Effector memory CD8-positive, alpha-beta T cell (primary cell): ENCODE measurements around the gene SHCBP1.

ENCODE experiments used
- ATAC-seq: fragments of 150-1000 bp; cut with Tn5 transposase; replicated peaks from 2 replicates; pipeline ENCODE4 v1.10.0; 2021; ENCODE audit warnings: mild to moderate bottlenecking, moderate library complexity
- DNase-seq, 3 experiments: peaks; one replicate each; pipeline ENCODE4 v3.0.0; 2021
- H3K27ac Mint-ChIP-seq, 2 donors: one replicate each; pipeline ENCODE4 v1.8.0; 2022; ENCODE audit warnings: mild to moderate bottlenecking in 2 of 2, mixed read lengths in 2 of 2, moderate library complexity in 2 of 2
- H3K27me3 Mint-ChIP-seq, 2 donors: one replicate each; pipeline ENCODE4 v1.8.0; 2022; ENCODE audit warnings: mixed read lengths in 2 of 2
- H3K36me3 Mint-ChIP-seq: one replicate; pipeline ENCODE4 v1.8.0; 2022; ENCODE audit warnings: mild to moderate bottlenecking, moderate library complexity, mixed read lengths; ENCODE audit not compliant: insufficient read depth
- H3K4me1 Mint-ChIP-seq, 2 donors: one replicate each; pipeline ENCODE4 v1.8.0; 2022; ENCODE audit warnings: low read depth in 2 of 2, mixed read lengths in 2 of 2
- H3K4me3 Mint-ChIP-seq, 2 donors: one replicate each; pipeline ENCODE4 v1.8.0; 2022; ENCODE audit warnings: mild to moderate bottlenecking in 2 of 2, mixed read lengths in 2 of 2, moderate library complexity in 2 of 2
- H3K9me3 Mint-ChIP-seq, 2 donors: one replicate each; pipeline ENCODE4 v1.8.0; 2022; ENCODE audit warnings: mixed read lengths in 2 of 2
- total RNA-seq, 9 experiments: gene quantifications; one replicate each; lab custom pipeline; 2026; lab: John Stamatoyannopoulos, UW

Gene SHCBP1
- 0.50 to 5.6 (median 2.7) reads per million in 9 experiments for total RNA-seq

- no peaks in the 10 kb centered on the region for H3K9me3 Mint-ChIP-seq
- peak within 1 kb of the TSS; percentile 73 to 88 for H3K4me3 Mint-ChIP-seq
- peak within 1 kb of the TSS; percentile 92 for H3K27ac Mint-ChIP-seq
- peaks cover 7% of the 10 kb centered on the region for H3K36me3 Mint-ChIP-seq
- no peaks in the 10 kb centered on the region for H3K27me3 Mint-ChIP-seq
- DNase-seq (peak; percentile 40 to 56 (median 44)), ATAC-seq (peak; percentile 92)
- H3K4me1 Mint-ChIP-seq = peaks cover 15% of the 10 kb centered on the region in 2 donors
These were observed at the start of gene SHCBP1 for GRCh38 chr16:46621006-46621933. SHCBP1 (minus strand) TSS chr16:46621379; CDS start chr16:46621359, 20 bp downstream.

- DNase-seq (no peak), ATAC-seq (no peak)
- Mint-ChIP-seq H3K36me3 (peaks cover 71% of the 10 kb centered on the region), H3K9me3 (no peaks in the 10 kb centered on the region), H3K27me3 (no peaks in the 10 kb centered on the region), H3K4me1 (peaks cover 0 to 6% of the 10 kb centered on the region in 2 donors), H3K4me3 (no peak overlapping the region), H3K27ac (no peak overlapping the region)
These were observed 40.9 kb upstream of the SHCBP1 start for GRCh38 chr16:46662123-46662522.

GRCh38 chr16:46658925-46659324 lies 37.7 kb upstream of the SHCBP1 start:
- H3K36me3 Mint-ChIP-seq = peaks cover 44% of the 10 kb centered on the region
- no peak overlapping the region for H3K4me3 Mint-ChIP-seq
- peak overlapping the region; percentile 46 to 50 for H3K27ac Mint-ChIP-seq
- peak; percentile 46 for ATAC-seq
- no peaks in the 10 kb centered on the region for H3K9me3 Mint-ChIP-seq
- H3K4me1 Mint-ChIP-seq = peaks cover 0 to 6% of the 10 kb centered on the region in 2 donors
- no peak for DNase-seq
- H3K27me3 Mint-ChIP-seq = no peaks in the 10 kb centered on the region

- H3K27ac Mint-ChIP-seq = no peak overlapping the region
- no peaks in the 10 kb centered on the region for H3K9me3 Mint-ChIP-seq
- ATAC-seq (no peak), DNase-seq (no peak)
- H3K36me3 Mint-ChIP-seq = no peaks in the 10 kb centered on the region
- H3K27me3 Mint-ChIP-seq = no peaks in the 10 kb centered on the region
- no peak overlapping the region for H3K4me3 Mint-ChIP-seq
- no peaks in the 10 kb centered on the region for H3K4me1 Mint-ChIP-seq
These were observed 30.1 kb upstream of the SHCBP1 start for GRCh38 chr16:46651305-46651704.

GRCh38 chr16:46650254-46650623 lies 29.1 kb upstream of the SHCBP1 start:
- no peaks in the 10 kb centered on the region for H3K27me3 Mint-ChIP-seq
- H3K4me3 Mint-ChIP-seq = no peak overlapping the region
- H3K27ac Mint-ChIP-seq = no peak overlapping the region
- peaks cover 0 to 6% of the 10 kb centered on the region in 2 donors for H3K4me1 Mint-ChIP-seq
- no peak for ATAC-seq
- peaks cover 0 to 3% of the 10 kb centered on the region in 2 donors for H3K9me3 Mint-ChIP-seq
- no peaks in the 10 kb centered on the region for H3K36me3 Mint-ChIP-seq
- DNase-seq = no peak

DNA sequence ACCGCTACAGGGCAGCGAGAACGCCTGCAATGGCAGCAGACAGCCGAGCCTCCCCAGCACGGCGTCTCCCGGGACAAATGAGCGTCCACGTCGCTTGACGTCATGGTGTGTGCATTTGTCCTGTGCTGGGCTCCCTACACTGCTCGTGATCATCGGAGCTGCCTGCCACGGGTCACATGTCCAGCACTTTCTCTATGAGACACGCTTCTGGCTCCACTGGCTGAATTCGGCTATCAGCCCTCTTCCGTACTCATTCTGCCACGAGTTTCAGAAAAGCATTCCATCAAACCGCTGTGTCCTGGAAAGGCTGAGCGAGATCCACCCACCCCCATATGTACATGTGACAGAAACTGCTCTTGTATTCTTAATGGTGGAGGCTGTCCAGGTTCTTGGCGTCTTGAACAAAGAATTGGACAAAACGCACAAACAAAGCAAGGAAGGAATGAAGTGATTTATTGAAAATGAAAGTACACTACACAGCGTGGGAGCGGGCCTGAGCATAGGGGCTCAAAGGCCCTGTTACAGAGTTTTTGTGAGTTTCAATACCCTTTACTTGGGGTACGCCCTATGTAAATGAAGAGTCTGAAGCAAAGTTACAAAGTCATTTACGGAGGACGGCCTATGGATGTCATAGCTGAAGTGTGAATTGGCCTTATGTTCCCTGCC lies 28.5 kb upstream of the SHCBP1 start:
- ATAC-seq (no peak), DNase-seq (no peak)
- Mint-ChIP-seq H3K27me3 (no peaks in the 10 kb centered on the region), H3K36me3 (no peaks in the 10 kb centered on the region), H3K9me3 (peaks cover 0 to 3% of the 10 kb centered on the region in 2 donors), H3K27ac (no peak overlapping the region), H3K4me1 (peaks cover 0 to 6% of the 10 kb centered on the region in 2 donors), H3K4me3 (no peak overlapping the region)

- no peaks in the 10 kb centered on the region for H3K27me3 Mint-ChIP-seq
- H3K27ac Mint-ChIP-seq = no peak overlapping the region
- no peak for ATAC-seq
- H3K36me3 Mint-ChIP-seq = no peaks in the 10 kb centered on the region
- H3K4me3 Mint-ChIP-seq = no peak overlapping the region
- no peak for DNase-seq
- H3K9me3 Mint-ChIP-seq = peaks cover 4 to 7% of the 10 kb centered on the region in 2 donors
- peaks cover 0 to 6% of the 10 kb centered on the region in 2 donors for H3K4me1 Mint-ChIP-seq
These were observed 27.5 kb upstream of the SHCBP1 start for GRCh38 chr16:46648656-46649055.

DNA sequence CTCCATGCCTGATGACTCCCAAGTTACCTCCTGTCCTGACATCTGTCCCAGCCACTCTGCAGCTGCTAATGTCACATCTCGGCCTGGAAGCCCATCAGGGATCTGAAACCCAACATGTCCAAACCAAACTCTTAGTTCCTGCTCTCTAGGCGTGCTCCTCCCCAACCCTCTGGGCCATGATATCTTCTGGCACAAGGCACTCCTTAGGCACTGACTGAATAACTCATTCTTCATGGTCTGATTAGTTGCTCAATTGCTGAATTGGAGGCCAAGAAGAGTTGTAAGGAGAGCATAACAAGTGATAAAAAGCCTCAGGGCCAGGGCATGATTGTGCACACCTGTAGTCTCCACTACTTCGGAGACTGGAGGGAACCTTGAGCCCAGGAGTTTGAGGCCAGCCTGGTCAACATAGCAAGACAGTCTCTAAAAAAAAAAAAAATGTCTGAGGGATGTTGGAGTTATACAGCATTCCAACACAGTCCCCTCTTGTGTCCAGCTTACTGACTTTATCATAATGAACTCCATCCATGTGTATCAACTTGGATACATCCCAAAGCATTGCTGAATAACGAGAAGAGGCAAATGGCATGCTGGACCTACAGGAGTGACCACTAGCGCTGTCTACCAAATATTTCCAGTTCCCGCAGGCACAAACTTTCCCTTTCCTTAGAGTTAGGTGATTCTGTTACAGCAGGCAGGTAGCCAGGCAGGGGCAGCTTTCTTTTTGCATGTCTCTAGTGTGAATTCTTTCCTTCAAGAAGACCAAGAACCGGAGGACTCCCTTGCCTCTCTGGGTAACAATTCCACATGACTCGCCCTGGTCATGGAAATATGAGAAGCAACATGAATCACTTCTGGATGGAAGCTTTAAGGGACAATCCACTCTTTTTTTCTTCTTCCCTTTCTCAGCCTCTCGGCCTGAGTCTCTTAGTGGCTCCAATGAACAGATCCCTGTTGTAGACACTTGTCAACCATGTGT lies 18.1 kb upstream of the SHCBP1 start:
- no peak for ATAC-seq
- no peaks in the 10 kb centered on the region for H3K4me1 Mint-ChIP-seq
- no peak for DNase-seq
- H3K27me3 Mint-ChIP-seq = no peaks in the 10 kb centered on the region
- H3K9me3 Mint-ChIP-seq = peaks cover 8% of the 10 kb centered on the region in 2 donors
- H3K36me3 Mint-ChIP-seq = no peaks in the 10 kb centered on the region
- no peak overlapping the region for H3K4me3 Mint-ChIP-seq
- H3K27ac Mint-ChIP-seq = no peak overlapping the region

- peaks cover 6 to 11% of the 10 kb centered on the region in 2 donors for H3K27me3 Mint-ChIP-seq
These were observed 11.9 kb upstream of the SHCBP1 start for GRCh38 chr16:46632778-46633733.

DNA sequence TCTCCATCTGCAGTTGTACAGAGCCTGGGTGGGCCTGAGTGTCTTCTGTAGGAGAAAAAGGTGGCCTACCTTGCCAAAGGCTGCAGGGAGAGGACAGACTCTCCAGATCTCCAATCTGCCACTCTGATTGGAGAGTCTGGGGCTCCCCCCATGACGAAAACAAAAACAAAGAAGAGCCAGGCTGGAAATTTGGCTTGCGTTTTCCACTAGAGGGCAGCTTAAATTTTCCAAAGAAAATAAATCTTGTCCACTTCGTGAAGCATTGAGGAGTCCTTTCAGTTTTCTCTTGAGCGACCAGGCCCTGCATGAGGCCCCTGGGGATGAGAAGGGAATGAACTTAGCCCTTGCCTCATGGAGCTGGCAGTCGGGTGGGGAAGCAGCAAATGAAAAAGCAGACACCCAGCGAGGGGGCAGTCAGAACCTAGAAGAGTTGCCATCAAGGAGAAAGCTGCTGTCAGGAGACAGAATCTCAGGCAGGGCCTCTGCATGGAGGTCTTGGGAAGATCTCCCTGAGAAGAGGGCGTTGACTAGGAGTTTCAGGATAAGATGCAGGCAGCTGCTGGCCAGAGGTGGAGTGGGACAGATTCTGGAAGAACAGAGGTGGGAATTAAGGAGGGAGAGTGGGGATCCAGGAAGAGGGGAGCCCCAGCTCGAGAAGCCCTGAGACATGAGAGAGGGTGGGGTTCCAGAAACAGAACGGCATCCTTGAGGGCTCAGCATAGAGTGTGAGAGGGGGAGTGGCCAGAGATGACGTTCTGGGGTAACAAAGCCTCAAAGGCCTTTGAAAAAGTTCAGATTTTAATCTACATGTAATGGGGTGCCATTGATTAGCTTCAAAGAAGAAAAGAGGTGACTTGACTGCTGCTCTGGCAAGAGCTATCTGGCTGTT lies 8.4 kb upstream of the SHCBP1 start:
- no peak for ATAC-seq
- no peak for DNase-seq
- Mint-ChIP-seq H3K4me1 (peaks cover 0 to 4% of the 10 kb centered on the region in 2 donors), H3K27me3 (peaks cover 6 to 14% of the 10 kb centered on the region in 2 donors), H3K4me3 (no peak overlapping the region), H3K36me3 (no peaks in the 10 kb centered on the region), H3K27ac (no peak overlapping the region), H3K9me3 (no peaks in the 10 kb centered on the region)

More at GRCh38 chr16:46632778-46633733, 11.9 kb upstream of the SHCBP1 start:
- no peaks in the 10 kb centered on the region for H3K9me3 Mint-ChIP-seq
- no peak overlapping the region for H3K4me3 Mint-ChIP-seq
- ATAC-seq = no peak
- DNase-seq = no peak
- no peaks in the 10 kb centered on the region for H3K36me3 Mint-ChIP-seq
- H3K27ac Mint-ChIP-seq = no peak overlapping the region
- H3K4me1 Mint-ChIP-seq = peaks cover 0 to 4% of the 10 kb centered on the region in 2 donors

DNA sequence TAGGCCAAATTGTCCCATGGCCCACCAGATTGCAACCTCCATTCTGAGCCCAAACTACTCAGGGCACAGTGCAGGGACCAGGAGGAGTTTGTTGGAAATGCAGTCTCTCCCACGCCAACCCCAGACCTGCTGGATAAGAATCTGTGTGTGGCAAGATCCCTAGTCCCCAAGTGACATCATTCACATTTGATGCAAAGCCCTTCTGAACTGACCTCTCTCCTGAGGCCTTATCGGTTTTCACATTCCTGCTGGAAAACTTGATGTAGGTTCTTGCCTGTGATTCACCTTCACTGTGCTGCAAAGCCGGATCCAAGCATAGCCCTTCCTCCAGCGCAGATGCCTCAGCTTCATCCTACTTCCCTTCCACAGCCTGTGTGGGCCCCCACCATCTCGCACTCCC lies 6.6 kb upstream of the SHCBP1 start:
- no peak for ATAC-seq
- H3K4me3 Mint-ChIP-seq = no peak overlapping the region
- H3K36me3 Mint-ChIP-seq = no peaks in the 10 kb centered on the region
- peaks cover 0 to 4% of the 10 kb centered on the region in 2 donors for H3K4me1 Mint-ChIP-seq
- no peaks in the 10 kb centered on the region for H3K9me3 Mint-ChIP-seq
- no peak for DNase-seq
- no peak overlapping the region for H3K27ac Mint-ChIP-seq
- H3K27me3 Mint-ChIP-seq = peaks cover 6 to 14% of the 10 kb centered on the region in 2 donors
